ENCODE measurements around the gene CNMD. TPM values are rescaled to one million over a fixed set of nuclear protein-coding genes. Genes with fewer than 3 reads are reported as not detected.

Gene CNMD
- total RNA-seq (2014; rRNA removed; shearing (Covaris generic)), result 42.6 and 51.7 TPM in 2 replicates

DNA sequence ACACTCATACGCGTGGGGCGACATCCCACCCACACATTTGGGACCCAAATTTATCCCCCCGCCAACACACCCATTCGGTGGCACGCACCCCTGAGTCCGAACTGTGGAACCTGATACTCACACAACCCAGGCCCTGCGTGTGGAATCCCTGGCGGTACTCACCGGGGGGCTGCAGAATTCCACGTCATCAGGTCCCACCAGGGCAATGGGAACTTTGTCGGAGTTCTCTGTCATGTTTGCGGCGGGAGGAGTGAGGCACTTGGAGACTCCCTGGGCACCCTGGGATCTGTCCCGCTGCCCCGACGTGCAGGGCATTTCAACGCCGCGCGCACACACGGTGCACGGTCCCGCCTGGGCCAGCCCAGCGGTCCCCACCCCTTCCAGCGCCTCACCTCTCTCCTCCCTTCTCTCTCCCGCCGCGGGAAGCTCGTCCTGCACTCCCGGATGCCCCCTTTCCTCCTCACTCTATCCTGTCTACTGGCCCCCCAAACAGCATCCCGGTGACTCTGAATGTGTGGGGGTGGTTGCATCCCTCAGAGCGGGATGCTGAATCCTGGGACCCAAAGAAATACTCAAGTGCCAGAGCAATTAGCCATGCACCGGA is at the start of gene CNMD:
Gene CNMD, minus strand, starts transcription at position 353 of the 604 bp plus-strand sequence. Its CDS starts 119 bp downstream, at position 234.
- peak within 1 kb of the TSS; percentile 71 for H3K4me3 ChIP-seq (ENCODE audit: insufficient read depth, low read depth, low read length)
- peaks cover 5% of the 10 kb centered on the region; the same call in 1 of the 2 replicates for H3K27me3 ChIP-seq (ENCODE audit: control insufficient read depth, insufficient read depth, low read length)
- H3K36me3 ChIP-seq (replicated peaks; ENCODE audit: control insufficient read depth, insufficient read depth, low read length), result no peaks in the 10 kb centered on the region
- DNase-seq, result peak; percentile 74

GRCh38 chr13:52788011-52788410 is 48.4 kb upstream of the CNMD start:
- H3K4me3 ChIP-seq (ENCODE audit: insufficient read depth, low read depth, low read length), result no peak overlapping the region
- H3K36me3 ChIP-seq (replicated peaks; ENCODE audit: control insufficient read depth, insufficient read depth, low read length), result no peaks in the 10 kb centered on the region
- DNase-seq, result no peak
- H3K27me3 ChIP-seq (ENCODE audit: control insufficient read depth, insufficient read depth, low read length), result no peaks in the 10 kb centered on the region

DNA sequence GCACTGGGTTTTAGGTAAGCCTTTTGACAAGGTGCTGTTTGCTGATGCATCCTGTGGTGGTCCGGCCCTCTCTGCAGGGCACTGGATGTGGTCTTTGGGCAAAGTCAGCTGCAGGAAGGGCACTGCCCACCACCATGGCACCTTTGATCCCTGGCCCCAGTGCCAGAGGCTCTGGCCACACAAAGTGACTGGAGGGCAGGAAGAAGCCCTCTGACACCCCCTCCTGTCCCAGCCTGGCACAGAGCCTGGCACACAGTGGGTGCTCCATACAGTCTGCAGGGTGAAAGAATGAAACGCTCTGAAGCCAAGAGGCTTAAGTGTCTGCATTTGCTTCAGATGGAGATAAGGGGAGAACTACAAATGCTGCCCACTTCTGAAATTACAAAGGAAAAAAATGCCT is 47.6 kb upstream of the CNMD start:
- Histone ChIP-seq H3K27me3 (ENCODE audit: control insufficient read depth, insufficient read depth, low read length) (no peaks in the 10 kb centered on the region), H3K4me3 (ENCODE audit: insufficient read depth, low read depth, low read length) (no peak overlapping the region), H3K36me3 (replicated peaks; ENCODE audit: control insufficient read depth, insufficient read depth, low read length) (no peaks in the 10 kb centered on the region)
- no peak for DNase-seq

GRCh38 chr13:52786766-52787165 is 47.1 kb upstream of the CNMD start:
- no peaks in the 10 kb centered on the region for H3K36me3 ChIP-seq (replicated peaks; ENCODE audit: control insufficient read depth, insufficient read depth, low read length)
- no peak for DNase-seq
- H3K27me3 ChIP-seq (ENCODE audit: control insufficient read depth, insufficient read depth, low read length), result no peaks in the 10 kb centered on the region
- no peak overlapping the region for H3K4me3 ChIP-seq (ENCODE audit: insufficient read depth, low read depth, low read length)

DNA sequence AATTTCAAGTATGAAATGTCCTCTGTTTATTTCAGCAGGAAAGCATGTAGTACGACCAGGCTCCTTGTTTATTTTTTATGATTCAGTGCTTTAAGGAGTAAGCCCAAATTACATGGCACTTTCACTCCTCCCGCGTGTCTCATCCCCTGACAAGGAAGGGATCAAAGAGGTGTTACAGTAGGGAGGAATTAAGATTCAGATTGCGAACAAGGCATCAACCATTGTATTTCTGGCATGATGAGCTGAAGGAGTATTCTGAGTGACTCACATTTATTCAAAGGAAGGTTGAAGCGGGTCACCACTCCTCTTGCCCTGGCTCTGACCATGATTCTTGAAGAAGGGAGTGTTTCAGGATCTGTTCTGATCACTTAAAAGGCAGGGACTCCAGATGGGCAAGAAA is 46.1 kb upstream of the CNMD start:
- Histone ChIP-seq H3K27me3 (ENCODE audit: control insufficient read depth, insufficient read depth, low read length) (no peaks in the 10 kb centered on the region), H3K36me3 (replicated peaks; ENCODE audit: control insufficient read depth, insufficient read depth, low read length) (no peaks in the 10 kb centered on the region), H3K4me3 (ENCODE audit: insufficient read depth, low read depth, low read length) (no peak overlapping the region)
- DNase-seq, result no peak

DNA sequence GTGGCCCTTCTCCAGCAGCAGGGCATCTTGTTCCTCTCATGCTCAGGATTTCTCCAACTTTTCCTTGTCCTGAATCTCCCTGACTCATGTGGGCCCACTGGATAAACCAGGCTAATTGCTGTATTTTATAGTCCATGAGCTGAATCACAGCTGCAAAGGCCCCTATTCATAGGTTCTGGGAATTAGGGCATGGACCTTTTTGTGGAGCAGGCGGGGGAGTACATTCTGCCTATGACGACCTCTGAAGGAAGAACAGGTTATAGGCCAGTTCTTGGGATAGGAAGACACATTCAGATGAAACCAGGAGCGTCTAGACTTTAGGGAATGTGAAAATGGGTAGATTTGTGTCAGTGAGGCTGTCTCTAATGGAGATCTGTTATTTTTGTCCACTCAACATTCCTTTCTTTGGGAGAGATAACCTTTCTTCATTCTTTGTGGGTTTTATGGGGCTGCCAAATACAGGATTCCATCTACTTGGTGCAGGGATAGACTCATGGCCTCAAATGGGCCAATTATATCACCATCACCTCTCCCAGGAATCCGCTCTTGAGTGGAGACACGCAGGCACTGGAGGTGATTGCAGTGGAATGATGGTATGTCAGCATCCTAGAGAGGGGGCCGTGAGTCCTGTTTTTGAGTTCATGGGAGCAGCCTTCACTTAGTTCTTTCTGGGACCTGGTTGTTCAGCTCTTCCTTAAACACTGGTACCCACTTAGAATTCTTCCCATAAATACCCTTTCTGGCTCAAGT is 45.1 kb upstream of the CNMD start:
- Histone ChIP-seq H3K4me3 (ENCODE audit: insufficient read depth, low read depth, low read length) (no peak overlapping the region), H3K27me3 (ENCODE audit: control insufficient read depth, insufficient read depth, low read length) (no peaks in the 10 kb centered on the region), H3K36me3 (replicated peaks; ENCODE audit: control insufficient read depth, insufficient read depth, low read length) (no peaks in the 10 kb centered on the region)
- DNase-seq, result no peak

DNA sequence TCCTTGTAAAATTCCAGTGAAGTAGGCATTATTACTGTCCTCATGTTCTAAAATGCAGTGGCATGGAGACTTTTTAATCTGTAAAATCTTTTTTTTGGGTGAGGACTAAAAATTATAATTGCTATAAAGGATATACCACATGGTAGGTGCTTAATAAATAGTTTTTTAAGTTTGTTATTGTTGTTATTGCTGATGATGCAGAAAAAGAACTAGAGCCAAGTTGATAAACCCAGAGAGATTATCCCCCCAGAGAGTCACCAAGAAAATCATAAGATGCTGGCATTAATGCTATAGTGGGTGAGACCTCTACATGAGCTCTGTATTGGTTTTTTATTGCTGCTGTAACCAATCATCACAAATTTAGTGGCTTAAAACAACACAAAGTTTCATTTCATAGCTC is 44.3 kb upstream of the CNMD start:
- Histone ChIP-seq H3K36me3 (replicated peaks; ENCODE audit: control insufficient read depth, insufficient read depth, low read length) (no peaks in the 10 kb centered on the region), H3K4me3 (ENCODE audit: insufficient read depth, low read depth, low read length) (no peak overlapping the region), H3K27me3 (ENCODE audit: control insufficient read depth, insufficient read depth, low read length) (no peaks in the 10 kb centered on the region)
- DNase-seq, result no peak

- Histone ChIP-seq H3K27me3 (ENCODE audit: control insufficient read depth, insufficient read depth, low read length) (no peaks in the 10 kb centered on the region), H3K4me3 (ENCODE audit: insufficient read depth, low read depth, low read length) (no peak overlapping the region), H3K36me3 (replicated peaks; ENCODE audit: control insufficient read depth, insufficient read depth, low read length) (no peaks in the 10 kb centered on the region)
- DNase-seq, result no peak
Measured at GRCh38 chr13:52782471-52783448, 43.1 kb upstream of the CNMD start.

- no peaks in the 10 kb centered on the region for H3K27me3 ChIP-seq (ENCODE audit: control insufficient read depth, insufficient read depth, low read length)
- no peak overlapping the region for H3K4me3 ChIP-seq (ENCODE audit: insufficient read depth, low read depth, low read length)
- DNase-seq, result no peak
- H3K36me3 ChIP-seq (replicated peaks; ENCODE audit: control insufficient read depth, insufficient read depth, low read length), result no peaks in the 10 kb centered on the region
Measured at GRCh38 chr13:52780611-52781010, 41.0 kb upstream of the CNMD start.

DNA sequence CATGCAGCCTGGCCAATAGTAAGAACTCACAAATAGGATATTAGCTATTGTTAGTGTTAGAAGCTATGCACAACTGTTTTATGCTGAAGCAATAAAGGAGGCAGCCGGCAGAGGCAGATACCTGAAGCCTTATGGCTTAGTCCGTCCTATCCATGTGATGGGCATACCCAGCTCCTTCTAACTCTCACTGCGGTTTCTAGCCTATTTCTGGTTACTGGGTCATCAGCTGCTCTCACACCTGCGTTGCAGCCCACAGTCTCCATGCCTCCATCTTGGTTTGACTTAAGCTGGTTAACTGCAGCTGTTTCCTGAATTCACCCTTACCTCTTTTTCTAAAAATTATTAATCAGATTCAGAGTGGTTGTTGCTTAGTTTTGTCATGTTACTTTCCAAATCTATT is 40.5 kb upstream of the CNMD start:
- no peak for DNase-seq
- Histone ChIP-seq H3K4me3 (ENCODE audit: insufficient read depth, low read depth, low read length) (no peak overlapping the region), H3K36me3 (replicated peaks; ENCODE audit: control insufficient read depth, insufficient read depth, low read length) (no peaks in the 10 kb centered on the region), H3K27me3 (ENCODE audit: control insufficient read depth, insufficient read depth, low read length) (no peaks in the 10 kb centered on the region)

GRCh38 chr13:52779103-52779502 is 39.5 kb upstream of the CNMD start:
- Histone ChIP-seq H3K4me3 (ENCODE audit: insufficient read depth, low read depth, low read length) (no peak overlapping the region), H3K27me3 (ENCODE audit: control insufficient read depth, insufficient read depth, low read length) (no peaks in the 10 kb centered on the region), H3K36me3 (replicated peaks; ENCODE audit: control insufficient read depth, insufficient read depth, low read length) (no peaks in the 10 kb centered on the region)
- DNase-seq, result no peak

GRCh38 chr13:52776726-52777125 is 37.1 kb upstream of the CNMD start:
- H3K27me3 ChIP-seq (ENCODE audit: control insufficient read depth, insufficient read depth, low read length), result no peaks in the 10 kb centered on the region
- H3K4me3 ChIP-seq (ENCODE audit: insufficient read depth, low read depth, low read length), result no peak overlapping the region
- no peaks in the 10 kb centered on the region for H3K36me3 ChIP-seq (replicated peaks; ENCODE audit: control insufficient read depth, insufficient read depth, low read length)
- DNase-seq, result no peak

- Histone ChIP-seq H3K36me3 (replicated peaks; ENCODE audit: control insufficient read depth, insufficient read depth, low read length) (no peaks in the 10 kb centered on the region), H3K27me3 (ENCODE audit: control insufficient read depth, insufficient read depth, low read length) (no peaks in the 10 kb centered on the region), H3K4me3 (ENCODE audit: insufficient read depth, low read depth, low read length) (no peak overlapping the region)
- DNase-seq, result no peak
Measured at GRCh38 chr13:52775511-52775910, 35.9 kb upstream of the CNMD start.

DNA sequence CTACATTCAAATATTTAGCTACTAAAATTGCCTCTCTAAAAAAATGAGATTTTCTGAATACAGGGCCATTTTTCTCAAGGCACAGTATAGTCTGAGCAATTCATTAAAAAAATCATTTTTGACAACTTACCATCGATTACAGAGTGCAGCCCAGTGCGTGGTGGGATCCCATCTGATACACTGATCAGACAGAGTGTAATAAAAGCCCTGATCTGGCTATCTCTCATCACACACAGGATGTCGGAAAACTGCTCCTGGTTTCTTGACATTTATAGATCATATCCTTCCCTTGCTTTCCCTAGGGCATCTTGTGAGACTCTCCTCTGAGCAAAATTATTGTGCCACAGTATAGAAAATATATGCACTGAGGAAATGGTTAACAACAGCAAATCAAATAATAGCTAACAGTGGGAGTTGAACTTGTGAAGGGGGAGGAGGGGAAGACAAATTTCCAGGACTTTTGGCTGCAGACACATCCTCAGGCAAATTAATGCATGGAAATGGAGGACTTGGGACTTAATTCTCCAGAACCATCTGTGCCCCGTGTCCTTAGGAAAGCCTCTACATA is 28.4 kb upstream of the CNMD start:
- H3K4me3 ChIP-seq (ENCODE audit: insufficient read depth, low read depth, low read length), result no peak overlapping the region
- DNase-seq, result no peak
- no peaks in the 10 kb centered on the region for H3K27me3 ChIP-seq (ENCODE audit: control insufficient read depth, insufficient read depth, low read length)
- no peaks in the 10 kb centered on the region for H3K36me3 ChIP-seq (replicated peaks; ENCODE audit: control insufficient read depth, insufficient read depth, low read length)

Measured in H7 (cell line).